ENCODE results near the gene CRLF2.

GRCh38 chrX:1248331-1249061 is 36.0 kb upstream of the CRLF2 start:
- TF ChIP-seq CTCF (IDR thresholded peaks at IDR 0.05) = no peak
- no peak for TF ChIP-seq POLR2A (IDR thresholded peaks at IDR 0.05)
